C4-2B (cell line): ENCODE data around the gene SLC13A2.

Experiments used
- ZFX ChIP-seq: fragments of 450-650 bp; IDR thresholded peaks from 2 replicates; pipeline ENCODE4 v1.6.1; 2017
- TF ChIP-seq, protein P1 (sequence below): fragments of 450-650 bp; conservative IDR thresholded peaks from 2 replicates; pipeline ENCODE4 v1.5.1; 2017; ENCODE audit warnings: mild to moderate bottlenecking

DNA sequence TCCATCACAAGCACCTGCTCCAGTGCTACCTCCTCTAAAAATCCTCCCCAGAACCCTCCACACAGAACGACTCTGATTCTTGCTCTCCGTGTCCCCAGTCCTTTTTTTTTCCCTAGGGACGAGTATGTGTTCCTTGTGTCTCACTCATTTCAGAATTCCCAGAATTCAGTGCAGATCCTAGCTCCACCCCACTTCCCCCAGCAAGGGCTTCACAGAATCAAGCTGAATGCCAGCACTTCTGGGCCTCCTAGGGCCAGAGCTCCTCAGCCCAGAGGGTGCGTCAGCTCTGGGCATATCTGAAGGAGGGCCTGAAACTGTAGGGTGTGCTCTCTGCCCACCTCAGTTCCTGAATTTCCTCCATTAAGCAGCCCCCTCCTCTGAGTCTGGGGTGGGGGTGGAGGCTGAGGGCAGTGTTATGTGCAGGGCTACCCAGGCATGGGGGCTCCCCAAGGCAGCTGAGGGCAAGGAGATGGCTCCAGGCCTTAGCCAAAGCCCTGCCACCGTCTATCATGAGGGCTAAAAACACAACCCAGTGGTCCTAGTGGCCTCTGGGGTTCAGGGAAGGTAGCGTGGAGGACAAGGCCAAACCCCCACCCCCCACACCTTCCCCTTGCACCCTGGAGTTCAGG is 72.5 kb downstream of the SLC13A2 start:
- TF ChIP-seq, protein P1, sequence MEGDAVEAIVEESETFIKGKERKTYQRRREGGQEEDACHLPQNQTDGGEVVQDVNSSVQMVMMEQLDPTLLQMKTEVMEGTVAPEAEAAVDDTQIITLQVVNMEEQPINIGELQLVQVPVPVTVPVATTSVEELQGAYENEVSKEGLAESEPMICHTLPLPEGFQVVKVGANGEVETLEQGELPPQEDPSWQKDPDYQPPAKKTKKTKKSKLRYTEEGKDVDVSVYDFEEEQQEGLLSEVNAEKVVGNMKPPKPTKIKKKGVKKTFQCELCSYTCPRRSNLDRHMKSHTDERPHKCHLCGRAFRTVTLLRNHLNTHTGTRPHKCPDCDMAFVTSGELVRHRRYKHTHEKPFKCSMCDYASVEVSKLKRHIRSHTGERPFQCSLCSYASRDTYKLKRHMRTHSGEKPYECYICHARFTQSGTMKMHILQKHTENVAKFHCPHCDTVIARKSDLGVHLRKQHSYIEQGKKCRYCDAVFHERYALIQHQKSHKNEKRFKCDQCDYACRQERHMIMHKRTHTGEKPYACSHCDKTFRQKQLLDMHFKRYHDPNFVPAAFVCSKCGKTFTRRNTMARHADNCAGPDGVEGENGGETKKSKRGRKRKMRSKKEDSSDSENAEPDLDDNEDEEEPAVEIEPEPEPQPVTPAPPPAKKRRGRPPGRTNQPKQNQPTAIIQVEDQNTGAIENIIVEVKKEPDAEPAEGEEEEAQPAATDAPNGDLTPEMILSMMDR: no peak
- TF ChIP-seq ZFX: no peak
